ENCODE results near the gene CORT. TPM values are rescaled to one million over a fixed set of nuclear protein-coding genes. Genes with fewer than 3 reads are reported as not detected.

The CORT gene
- total RNA-seq, 2 donors from 2014 or later, result not detected

DNA sequence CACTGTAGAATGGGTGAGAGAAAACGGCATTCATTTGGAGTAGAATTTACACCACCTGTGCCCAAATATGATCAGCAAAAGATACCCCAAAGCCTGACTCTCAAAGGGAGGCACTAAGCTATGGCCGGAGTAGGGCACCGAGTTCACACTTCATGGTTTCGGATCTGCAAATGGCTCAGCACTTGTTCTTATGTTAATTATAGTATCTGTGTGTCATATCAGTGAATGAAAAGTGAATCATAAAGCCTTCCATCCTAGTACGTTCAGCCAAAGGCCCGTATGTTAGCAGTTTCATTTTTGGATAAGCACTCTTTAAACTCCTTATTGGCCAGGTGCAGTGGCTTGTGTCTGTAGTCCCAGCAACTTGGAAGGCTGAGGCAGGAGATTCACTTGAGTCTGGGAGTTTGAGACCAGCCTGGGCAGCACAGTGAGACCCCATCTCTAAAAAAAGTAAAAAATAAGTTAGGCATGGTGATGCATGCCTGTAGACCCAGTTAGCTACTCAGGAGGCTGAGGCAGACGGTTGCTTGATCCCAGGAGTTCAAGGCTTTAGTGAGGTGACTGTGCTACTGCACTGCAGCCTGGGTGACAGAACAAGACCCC lies 4.9 kb upstream of the CORT start:
- H3K36me3 ChIP-seq (replicated peaks in 1 of 2; ENCODE audit: insufficient read depth in 1 of 2, low read depth in 2 of 2), result no peaks in the 10 kb centered on the region
- WGBS, 2 donors, result 83 to 86% methylated on average over 7 of the region's 7 CpGs
- no peaks in the 10 kb centered on the region for H3K4me1 ChIP-seq
- no peaks in the 10 kb centered on the region for H3K9me3 ChIP-seq
- no peak overlapping the region for H3K4me3 ChIP-seq
- intact Hi-C loops (cut with DNase I), result no loop called here
- no peaks in the 10 kb centered on the region for H3K27me3 ChIP-seq
- no peak for DNase-seq
- TF ChIP-seq, protein P1, sequence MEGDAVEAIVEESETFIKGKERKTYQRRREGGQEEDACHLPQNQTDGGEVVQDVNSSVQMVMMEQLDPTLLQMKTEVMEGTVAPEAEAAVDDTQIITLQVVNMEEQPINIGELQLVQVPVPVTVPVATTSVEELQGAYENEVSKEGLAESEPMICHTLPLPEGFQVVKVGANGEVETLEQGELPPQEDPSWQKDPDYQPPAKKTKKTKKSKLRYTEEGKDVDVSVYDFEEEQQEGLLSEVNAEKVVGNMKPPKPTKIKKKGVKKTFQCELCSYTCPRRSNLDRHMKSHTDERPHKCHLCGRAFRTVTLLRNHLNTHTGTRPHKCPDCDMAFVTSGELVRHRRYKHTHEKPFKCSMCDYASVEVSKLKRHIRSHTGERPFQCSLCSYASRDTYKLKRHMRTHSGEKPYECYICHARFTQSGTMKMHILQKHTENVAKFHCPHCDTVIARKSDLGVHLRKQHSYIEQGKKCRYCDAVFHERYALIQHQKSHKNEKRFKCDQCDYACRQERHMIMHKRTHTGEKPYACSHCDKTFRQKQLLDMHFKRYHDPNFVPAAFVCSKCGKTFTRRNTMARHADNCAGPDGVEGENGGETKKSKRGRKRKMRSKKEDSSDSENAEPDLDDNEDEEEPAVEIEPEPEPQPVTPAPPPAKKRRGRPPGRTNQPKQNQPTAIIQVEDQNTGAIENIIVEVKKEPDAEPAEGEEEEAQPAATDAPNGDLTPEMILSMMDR (IDR thresholded peaks at IDR 0.05), result no peak
- no peak for TF ChIP-seq POLR2A (IDR thresholded peaks at IDR 0.05)
- no peak overlapping the region for H3K27ac ChIP-seq
- ATAC-seq, result no peak

DNA sequence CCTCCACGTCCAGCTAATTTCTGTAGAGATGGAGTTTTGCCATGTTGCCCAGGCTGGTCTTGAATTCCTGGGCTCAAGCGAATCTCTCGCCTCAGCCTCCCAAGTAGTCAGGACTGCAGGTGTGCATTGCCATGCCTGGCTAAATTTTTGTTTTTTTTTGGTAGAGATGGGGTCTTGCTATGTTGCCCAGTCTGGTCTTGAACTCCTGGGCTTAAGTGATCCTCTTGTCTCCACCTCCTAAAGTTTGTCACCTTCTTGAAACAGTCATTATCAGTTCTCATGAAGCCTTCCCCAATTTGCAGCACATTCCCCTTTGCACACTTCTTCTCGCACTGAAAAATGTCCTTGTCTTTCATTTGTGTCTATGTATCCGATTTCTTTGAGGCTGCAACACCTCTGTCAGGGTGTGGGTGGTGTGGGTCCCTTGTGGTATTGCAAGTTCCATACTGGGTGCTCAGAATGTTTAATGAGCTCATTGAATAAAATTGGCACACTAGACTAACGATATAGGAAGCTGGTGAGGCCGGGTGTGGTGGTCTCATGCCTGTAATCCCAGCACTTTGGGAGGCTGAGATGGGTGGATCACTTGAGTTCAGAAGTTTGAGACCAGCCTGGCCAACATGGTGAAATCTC lies 2.9 kb upstream of the CORT start:
- H3K9me3 ChIP-seq, result no peaks in the 10 kb centered on the region
- H3K4me1 ChIP-seq, result no peaks in the 10 kb centered on the region
- intact Hi-C loops (cut with DNase I), result no loop called here
- H3K27me3 ChIP-seq, result no peaks in the 10 kb centered on the region
- no peaks in the 10 kb centered on the region for H3K36me3 ChIP-seq (replicated peaks in 1 of 2; ENCODE audit: insufficient read depth in 1 of 2, low read depth in 2 of 2)
- H3K4me3 ChIP-seq, result no peak overlapping the region
- H3K27ac ChIP-seq, result no peak overlapping the region
- DNase-seq (no peak), ATAC-seq (no peak)
- 96 to 97% methylated on average over 7 of the region's 7 CpGs for WGBS, 2 donors
- TF ChIP-seq POLR2A (IDR thresholded peaks at IDR 0.05), result no peak
- TF ChIP-seq, protein P1 (IDR thresholded peaks at IDR 0.05), result no peak

DNA sequence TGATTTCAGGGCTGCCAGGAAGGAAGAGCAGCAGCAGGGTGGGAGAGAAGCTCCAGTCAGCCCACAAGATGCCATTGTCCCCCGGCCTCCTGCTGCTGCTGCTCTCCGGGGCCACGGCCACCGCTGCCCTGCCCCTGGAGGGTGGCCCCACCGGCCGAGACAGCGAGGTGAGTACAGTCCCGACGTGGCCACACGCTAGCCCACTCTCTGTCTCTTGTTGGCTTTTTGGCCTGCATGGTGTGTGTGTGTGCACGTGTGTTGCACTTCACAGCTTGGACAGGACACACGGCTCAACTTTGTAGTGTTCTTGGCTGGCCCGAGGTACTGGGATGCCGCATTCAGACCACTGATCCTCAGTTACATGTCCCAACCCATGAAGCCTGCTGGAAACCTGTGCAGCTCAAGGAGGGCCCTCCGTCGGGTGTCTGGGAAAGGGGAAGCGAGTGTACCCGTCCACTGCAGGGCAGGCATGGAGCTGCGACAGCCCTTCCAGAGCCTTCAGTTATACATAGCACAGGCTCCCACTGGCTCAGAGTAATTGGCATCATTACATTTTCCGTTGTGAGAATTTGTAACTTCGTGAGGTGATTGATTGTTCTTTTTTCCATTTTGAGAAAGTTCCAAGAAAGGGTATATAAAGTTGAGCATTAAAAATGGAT lies 454 bp downstream of the CORT start:
- H3K4me3 ChIP-seq, result no peak overlapping the region
- ATAC-seq, result no peak
- intact Hi-C loops (cut with DNase I), result no loop called here
- DNase-seq, result no peak
- no peaks in the 10 kb centered on the region for H3K4me1 ChIP-seq
- no peaks in the 10 kb centered on the region for H3K36me3 ChIP-seq (replicated peaks in 1 of 2; ENCODE audit: insufficient read depth in 1 of 2, low read depth in 2 of 2)
- no peaks in the 10 kb centered on the region for H3K9me3 ChIP-seq
- no peak for TF ChIP-seq POLR2A (IDR thresholded peaks at IDR 0.05)
- TF ChIP-seq, protein P1 (IDR thresholded peaks at IDR 0.05), result no peak
- no peaks in the 10 kb centered on the region for H3K27me3 ChIP-seq
- WGBS, 2 donors, result 76 to 79% methylated on average over 18 to 21 of the region's 21 CpGs
- no peak overlapping the region for H3K27ac ChIP-seq

DNA sequence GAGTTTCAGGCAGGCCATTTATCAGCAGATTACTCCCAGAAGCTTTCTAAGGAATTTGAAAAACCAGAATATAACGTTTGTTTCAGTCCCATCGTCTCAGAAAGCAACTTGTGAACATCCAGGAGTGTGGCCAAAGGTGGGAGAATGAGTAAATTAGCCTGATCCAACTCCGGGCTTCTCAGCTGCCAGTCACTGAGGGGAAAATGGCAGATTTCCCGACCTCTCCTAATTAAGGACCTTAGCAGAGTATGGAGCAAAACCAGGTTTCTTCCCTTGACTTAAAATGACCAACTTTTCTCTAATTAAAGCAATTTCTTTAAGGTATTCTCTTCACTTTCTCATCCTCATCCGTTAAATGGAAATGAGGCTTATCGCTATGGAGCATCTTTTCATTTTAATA lies 1.0 kb downstream of the CORT start:
- Histone ChIP-seq H3K27me3 (no peaks in the 10 kb centered on the region), H3K4me3 (no peak overlapping the region), H3K9me3 (no peaks in the 10 kb centered on the region), H3K4me1 (no peaks in the 10 kb centered on the region), H3K36me3 (replicated peaks in 1 of 2; ENCODE audit: insufficient read depth in 1 of 2, low read depth in 2 of 2) (no peaks in the 10 kb centered on the region), H3K27ac (no peak overlapping the region)
- TF ChIP-seq, protein P1 (IDR thresholded peaks at IDR 0.05), result no peak
- ATAC-seq (no peak), DNase-seq (no peak)
- intact Hi-C loops (cut with DNase I), result no loop called here
- 35 to 38% methylated on average over 6 of the region's 6 CpGs for WGBS, 2 donors
